ENCODE results near the gene EZH2. TPM values are rescaled to one million over a fixed set of nuclear protein-coding genes. Genes with fewer than 3 reads are reported as not detected.

Gene EZH2
- total RNA-seq, 1 donor from 2014 or later = 28.9 TPM

DNA sequence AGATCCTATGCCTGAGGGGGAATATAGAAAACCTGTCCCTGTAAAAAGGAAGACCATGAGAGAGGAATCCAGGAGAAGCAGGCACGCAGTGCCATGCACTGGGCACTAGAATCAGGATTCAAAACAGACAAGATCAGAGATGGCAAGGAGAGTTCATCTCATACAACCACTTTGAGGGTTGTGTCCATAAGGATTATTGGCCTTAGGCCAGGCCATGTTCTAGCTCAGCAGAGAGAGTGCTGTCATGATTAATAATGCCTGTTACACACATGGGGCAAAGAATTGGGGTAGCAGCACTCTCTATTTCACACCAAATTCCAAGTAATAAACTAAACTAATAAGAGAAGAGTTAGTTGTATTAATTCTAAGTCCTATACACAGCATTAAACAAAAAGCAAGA lies 29.1 kb downstream of the EZH2 start:
- DNase-seq = no peak

DNA sequence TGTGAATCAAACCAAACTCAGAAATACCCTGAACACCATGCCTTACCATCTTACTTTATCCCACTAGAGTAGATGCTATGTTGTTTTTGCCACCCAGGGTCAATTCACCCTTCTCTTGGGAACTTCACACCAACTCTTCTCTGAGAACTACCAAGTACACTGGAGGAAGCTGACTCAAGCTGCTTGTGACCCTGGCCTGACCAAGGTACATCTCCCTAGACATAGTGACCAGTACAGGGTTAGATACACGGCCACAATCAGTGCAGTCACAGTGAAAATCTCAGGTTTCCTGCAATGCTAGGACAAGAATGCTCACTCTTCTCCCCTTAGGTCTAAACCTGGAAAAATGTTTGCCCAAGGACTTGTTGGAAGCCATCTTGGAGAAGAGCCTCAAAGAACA lies 31.8 kb downstream of the EZH2 start:
- DNase-seq = no peak

GRCh38 chr7:148850564-148850963 lies 33.5 kb downstream of the EZH2 start:
- DNase-seq = no peak

DNA sequence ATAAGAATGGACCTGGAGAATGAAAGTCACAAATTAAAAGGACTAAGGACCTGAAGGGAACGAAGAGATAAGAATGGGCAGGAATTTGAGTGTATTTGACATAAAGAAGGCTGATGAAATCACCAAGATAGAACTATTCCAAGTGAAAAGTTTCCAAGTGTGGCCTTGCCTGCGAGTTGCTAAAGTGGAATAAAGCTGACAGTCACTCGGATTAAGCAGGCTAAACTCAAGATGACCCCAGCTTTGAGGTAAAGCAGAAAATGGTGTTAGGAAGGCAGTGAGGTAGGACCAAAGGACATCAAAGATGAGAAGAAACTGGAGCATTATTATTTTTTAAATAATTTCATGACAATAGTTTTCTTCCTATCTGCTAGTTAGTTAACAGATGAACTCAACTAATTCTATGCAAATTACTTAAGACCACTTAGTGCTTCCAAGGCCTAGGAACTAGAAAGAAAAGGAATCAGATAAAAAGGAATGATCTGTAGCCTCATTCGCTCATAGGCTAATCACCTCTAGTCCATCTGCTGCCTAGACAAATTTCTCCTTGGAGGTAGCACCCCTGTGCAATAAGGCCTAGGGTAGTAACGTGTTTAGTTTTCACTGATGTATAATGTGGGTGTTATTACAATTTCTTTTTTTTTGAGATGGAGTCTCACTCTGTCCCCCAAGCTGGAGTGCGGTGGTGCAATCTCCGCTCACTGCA lies 34.5 kb downstream of the EZH2 start:
- no peak for DNase-seq

GRCh38 chr7:148847815-148848734 lies 36.0 kb downstream of the EZH2 start:
- DNase-seq = no peak

DNA sequence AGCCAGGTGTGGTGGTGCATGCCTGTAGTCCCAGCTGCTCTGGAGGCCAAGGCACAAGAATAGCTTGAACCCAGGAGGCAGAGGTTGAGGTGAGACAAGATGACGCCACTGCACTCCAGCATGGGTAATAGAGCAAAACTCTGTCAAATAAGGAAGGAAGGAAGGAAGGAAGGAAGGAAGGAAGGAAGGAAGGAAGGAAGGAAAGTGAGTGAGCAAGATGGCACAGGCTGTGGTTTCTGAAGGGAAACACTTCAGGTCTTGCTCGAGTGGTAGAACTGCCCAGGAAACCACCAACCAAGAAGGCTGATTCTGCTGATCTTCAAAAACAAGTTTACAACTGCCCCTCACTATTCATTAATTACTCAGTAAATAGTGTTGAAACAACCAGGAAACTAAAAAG lies 45.2 kb downstream of the EZH2 start:
- DNase-seq = no peak

DNA sequence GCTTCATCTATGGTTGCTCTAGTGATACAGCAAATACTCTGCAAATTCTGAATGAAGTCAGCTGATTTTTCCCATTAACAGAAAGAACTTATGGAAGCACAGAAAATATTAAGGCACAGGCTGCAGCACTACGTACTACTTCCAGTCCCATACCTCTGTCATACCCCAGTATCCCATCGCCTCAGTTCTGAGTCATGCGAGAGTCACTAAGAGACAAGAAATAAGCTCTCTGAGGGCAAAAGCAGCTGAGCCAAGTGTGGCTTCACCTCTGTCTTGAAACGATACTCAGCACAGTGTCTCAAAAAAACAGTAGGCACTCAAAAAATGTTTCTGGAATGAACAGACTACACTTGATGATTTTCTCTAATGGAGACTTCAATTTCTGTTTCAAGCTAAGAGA lies 48.2 kb downstream of the EZH2 start:
- DNase-seq = no peak

DNA sequence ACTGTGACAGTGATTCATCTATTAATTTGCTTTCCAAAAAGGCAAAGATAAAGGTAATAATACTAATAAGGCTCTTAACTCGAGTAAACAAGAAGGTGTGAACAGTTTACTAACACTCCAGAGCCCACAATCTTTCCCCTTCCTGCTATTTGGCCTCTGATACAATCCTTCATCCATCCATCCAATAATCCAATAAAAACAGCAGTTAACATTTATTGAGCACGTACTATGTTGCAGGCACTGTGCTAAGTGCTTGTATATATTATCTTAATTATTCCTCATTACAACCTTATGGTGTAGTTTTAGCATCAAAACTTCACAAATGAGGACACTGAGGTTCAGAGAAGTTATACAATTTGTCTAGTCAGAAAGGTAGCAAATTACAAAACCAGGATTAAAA lies 49.5 kb downstream of the EZH2 start:
- DNase-seq = no peak

DNA sequence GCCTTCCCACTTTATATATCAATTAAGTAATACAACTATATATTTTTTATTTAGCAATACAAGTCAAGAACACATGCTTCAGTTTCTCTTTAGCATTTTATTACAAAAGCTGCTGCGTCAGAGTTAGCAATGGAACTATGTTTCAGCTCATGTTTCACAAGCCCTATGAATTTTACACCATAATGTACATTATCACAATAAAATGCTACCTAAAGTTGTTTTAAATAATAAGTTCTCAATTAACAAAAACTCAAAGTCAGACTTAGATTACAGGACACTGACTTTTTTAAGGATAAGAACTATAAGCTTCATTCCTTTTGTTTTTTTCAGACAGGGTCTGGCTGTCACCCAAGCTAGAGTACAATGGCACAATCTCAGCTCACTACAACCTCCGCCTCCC lies 52.3 kb downstream of the EZH2 start:
- no peak for DNase-seq

- DNase-seq = no peak
These were observed 53.0 kb downstream of the EZH2 start for GRCh38 chr7:148830897-148831692.

GRCh38 chr7:148828965-148829364 lies 55.1 kb downstream of the EZH2 start:
- DNase-seq = no peak

DNA sequence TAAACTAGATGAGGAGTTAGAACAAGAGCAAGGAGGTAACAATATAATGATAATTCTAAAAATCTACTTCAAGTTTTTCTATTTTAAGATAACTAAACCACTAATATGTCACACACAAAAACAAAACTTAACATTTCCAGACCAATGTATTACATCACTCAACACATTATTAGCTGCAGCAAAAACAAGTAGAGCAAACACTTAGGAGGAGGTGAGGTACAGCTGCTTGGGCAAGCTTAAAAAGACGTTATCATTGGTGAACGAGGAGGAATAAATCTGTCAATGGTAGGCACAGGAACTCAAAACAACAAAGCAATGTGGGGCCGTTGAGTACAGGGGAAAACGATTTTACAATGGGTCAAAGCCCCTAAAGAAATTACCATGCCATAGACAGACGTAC lies 58.8 kb downstream of the EZH2 start:
- no peak for DNase-seq

- DNase-seq = no peak
These were observed 59.2 kb downstream of the EZH2 start for GRCh38 chr7:148824864-148825263.

DNA sequence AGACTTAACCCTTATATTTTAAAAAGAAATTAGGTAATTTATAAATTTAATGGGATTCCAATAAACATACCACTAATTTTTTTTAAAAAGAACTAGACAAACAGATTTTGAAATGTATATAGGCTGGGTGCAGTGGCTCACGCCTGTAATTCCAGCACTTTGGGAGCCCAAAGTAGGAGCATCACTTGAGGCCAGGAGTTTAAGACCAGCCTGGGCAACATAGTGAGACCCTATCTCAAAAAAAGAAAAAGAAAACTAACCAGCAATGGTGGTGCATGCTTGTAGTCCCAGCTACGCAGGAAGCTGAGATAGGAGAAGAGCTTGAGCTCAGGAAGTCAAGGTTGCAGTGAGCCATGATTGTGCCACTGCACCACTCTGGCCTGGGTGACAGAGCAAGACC lies 62.7 kb downstream of the EZH2 start:
- no peak for DNase-seq

DNA sequence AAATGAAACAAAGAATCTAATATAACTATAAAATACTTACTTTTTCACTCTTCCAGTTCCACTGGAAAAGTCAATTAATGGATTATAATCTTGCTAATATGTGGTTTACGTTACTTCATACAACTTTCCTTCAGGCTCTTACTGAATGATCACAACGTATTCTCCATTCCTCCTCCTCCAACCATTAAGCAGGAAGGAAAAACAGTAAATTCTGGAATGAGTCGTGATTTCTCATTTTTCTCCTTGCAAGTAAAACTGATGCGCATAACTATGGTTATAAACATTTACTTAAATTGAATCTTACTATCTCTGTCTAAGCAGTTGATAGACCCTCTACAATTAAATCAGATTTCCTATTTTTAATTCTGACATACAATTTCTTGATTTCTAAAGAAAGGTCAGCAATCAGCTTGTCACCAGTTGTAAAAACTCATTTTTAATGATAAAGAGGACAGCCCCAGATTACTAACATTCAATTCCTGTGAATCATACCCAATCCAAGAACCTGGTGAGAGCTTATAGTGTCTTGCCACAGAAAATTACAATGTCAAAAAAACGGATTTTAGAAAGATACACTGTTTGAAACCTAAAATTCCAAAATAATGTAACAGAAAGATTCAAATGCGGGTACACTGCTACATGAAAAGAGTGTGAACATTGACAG lies 64.3 kb downstream of the EZH2 start:
- DNase-seq = no peak

DNA sequence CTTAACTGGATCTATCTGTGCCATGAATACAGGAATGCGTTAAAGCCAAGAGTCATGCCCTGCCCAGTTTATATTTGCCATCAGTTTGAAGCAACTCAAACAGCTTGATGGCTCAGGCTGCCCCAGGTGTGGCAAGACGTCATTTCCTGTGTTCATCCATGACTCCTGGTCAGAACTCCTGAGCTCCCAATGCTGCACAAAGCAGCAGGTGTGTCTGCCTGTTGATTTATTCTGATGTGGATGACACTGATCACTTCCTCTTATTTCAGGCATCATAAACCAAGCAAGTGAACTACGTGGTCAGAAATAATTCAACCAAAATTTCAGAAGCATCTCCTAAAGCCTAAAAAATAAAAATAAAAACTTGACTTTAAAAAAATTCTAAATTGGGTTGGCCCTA lies 68.5 kb downstream of the EZH2 start:
- no peak for DNase-seq

DNA sequence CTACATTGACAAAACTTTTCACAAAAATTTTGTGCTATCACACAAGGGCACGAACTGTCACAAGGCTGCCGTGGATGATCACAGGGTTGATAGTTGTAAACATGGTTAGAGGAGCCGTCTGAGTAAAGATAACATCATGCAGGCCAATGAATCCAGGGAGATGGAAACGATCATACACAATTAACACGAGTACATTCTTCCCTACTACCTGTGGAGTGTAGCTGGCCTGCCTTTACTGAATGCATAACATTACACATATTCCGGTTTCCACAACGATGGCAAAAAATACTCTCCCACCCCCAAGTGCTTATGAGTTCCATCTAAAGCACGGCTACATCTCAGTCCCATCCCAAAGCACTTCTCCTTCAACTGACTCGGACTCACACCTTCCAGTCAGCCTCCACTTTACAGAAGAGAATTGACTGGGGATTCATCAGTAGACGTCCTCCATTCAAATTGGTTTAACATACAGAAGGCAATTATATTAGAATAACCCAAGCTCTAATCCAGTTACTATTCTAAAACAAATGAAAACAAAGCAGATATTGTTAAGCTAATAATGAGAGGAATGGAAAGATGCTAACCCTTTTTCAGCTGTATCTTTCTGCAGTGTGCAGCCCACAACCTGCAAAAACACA lies 69.0 kb downstream of the EZH2 start:
- DNase-seq = no peak

- DNase-seq = no peak
These were observed 70.2 kb downstream of the EZH2 start for GRCh38 chr7:148813890-148814289.

- no peak for DNase-seq
These were observed 72.2 kb downstream of the EZH2 start for GRCh38 chr7:148811892-148812291.

GRCh38 chr7:148809856-148810255 lies 74.2 kb downstream of the EZH2 start:
- no peak for DNase-seq

DNA sequence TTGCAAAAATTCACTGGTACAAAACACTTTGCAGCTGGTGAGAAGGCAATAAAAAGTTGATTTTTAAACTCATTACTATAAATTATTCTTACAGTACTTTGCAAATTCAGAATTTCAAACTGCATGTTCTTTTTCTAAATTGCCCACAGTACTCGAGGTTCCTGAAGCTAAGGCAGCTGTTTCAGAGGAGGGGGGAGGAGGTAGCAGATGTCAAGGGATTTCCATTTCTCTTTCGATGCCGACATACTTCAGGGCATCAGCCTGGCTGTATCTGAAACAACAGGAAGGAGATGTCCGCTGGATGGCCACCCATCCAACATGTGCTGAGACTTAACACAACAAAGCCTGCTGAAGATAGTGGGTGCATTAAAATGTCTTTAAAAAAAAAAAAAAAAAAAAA lies 76.7 kb downstream of the EZH2 start:
- DNase-seq = no peak

DNA sequence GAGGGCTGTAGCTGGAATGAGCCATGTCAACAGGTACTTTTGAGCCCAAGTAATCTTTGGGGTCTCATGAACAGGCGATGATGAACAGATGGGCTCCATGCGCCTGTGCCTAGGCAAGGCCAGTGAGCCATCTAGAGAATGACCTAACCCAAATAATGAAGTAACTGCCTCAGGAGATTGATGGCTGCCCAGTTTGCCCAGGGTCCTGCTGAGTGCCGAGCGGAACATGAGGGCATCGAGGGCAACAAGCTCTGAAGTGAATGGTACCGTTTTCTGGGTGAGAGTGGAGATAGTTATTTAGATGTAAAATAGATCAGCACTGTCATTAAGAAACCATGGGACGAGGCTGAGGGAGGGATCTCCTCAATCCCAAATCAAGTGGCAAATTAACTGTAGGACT lies 77.9 kb downstream of the EZH2 start:
- no peak for DNase-seq

Measured in occipital lobe (tissue), 2 donors.